ENCODE measurements around the gene TBCK.

TBCK gene

DNA sequence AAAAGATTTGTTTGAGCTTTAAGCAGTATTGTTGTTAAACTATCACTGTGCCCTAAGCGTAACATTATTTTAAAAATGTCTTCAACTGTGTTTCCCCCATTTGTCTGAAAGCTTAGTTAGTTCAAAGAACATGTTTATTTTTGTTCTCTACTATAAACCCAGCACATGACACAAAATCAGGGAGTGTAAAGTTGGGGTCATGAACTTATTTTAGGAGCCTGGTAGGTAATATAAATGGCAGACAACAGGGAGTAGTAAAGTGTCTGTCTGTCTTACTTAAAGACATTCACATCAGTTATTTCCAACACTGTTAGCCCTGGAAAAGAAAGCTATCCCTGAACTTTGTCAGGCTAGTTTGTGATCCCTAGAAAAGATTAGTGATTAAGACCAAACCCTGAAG is 4.2 kb upstream of the TBCK start:
- no peak for DNase-seq

DNA sequence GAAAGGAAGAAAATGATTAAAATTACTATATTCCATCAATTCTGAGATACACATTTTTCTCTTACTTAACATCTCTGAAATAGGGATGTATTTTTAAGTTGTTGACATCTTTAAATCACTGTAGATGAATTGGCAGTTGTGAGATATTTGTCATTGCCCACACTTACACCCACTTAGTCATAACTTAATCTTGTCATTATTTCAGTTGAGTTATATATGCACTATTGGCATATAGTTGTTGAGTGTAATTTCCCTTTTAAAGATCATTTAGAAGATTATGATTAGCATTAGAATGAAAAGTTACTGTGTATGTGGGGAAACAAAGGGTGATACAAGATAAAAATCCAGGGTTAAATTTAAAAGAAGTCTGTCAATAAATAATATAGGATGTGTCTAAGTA is 2.5 kb upstream of the TBCK start:
- DNase-seq: no peak

- no peak for DNase-seq
Measured at GRCh38 chr4:106317815-106318214, 1.8 kb upstream of the TBCK start.

DNA sequence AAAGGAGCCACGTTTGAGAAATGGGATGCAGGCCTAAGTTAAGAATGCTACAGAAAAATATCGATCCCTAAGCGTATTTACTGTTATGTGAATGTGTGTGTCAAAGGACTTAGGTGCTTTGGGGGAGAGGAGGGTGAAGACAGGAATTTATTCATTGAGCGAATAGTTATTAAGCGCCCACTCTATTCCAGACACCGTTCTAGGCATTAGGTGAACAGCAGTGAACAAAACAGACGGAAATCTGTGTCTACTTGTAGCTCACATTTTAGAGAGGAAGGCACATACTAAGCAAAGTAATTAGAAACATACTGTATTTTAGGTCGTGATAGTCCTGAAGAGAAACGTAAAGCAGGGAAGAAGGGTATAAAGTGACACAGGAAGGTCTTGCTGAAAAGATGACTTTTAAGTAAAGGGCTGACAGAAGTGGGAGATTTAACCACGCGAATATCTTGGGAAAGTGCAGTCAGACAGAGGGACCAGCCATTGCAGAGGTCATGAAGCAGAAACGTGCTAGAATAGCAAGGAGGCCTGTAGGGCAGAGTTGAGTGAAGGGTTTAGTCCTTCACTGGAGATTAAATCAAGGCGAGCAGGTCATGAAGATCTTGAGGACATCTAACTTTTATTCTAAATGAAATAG is 882 bp upstream of the TBCK start:
- DNase-seq: peak in 1 of 6 experiments; percentile 30

DNA sequence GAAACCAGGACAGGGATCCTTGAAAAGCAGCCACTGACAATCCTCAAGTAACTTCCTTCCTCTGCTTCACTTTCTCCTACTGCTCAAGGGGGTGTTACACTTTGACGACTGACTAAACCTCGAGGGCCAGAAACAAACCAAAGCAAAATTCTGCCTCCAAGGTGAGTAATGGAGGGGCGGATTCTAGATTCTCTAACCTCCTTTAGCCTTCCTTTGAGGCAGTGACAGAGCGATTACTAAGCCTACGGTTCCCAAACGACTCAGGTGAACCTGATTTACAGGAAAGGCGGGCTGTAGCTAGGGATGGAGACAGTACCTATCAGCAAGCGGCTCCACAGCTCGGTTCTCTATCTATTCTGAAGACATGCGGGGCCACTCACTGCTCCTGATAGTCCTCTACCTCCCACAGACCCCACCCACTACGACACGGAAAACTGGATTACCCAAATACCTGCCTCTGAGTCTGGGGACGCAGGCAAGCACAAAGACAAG is 487 bp downstream of the TBCK start:
- DNase-seq: peak in 2 of 6 experiments; percentile 27

- no peak for DNase-seq
Measured at GRCh38 chr4:106314960-106315359, 1.0 kb downstream of the TBCK start.

DNA sequence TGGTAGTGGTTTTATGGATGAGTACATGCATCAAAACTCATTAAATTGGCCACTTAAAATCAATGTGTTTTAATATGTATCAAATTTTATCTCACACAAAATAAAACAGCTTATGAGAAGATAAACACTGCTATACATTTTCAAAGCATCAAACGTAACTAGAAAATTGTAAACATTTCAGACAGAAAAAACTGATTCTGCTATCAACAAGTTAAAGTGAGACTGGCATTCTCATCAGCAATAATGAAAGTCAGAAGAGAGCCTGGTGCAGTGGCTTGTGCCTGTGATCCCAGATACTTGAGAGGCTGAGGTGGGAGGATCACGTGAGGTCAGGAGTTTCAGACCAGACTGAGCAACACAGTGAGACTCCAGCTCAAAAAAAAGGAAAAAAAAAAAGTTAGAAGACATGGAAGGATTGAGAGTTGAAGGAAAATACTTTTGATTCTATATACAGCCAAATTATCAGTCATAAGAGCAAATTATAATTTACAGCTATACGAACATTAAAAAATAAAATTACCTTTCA is 2.9 kb downstream of the TBCK start:
- DNase-seq: no peak

- no peak for DNase-seq
Measured at GRCh38 chr4:106312377-106312776, 3.6 kb downstream of the TBCK start.

- DNase-seq: no peak
Measured at GRCh38 chr4:106306561-106306960, 9.4 kb downstream of the TBCK start.

GRCh38 chr4:106305435-106306055 is 10.5 kb downstream of the TBCK start:
- DNase-seq: no peak

DNA sequence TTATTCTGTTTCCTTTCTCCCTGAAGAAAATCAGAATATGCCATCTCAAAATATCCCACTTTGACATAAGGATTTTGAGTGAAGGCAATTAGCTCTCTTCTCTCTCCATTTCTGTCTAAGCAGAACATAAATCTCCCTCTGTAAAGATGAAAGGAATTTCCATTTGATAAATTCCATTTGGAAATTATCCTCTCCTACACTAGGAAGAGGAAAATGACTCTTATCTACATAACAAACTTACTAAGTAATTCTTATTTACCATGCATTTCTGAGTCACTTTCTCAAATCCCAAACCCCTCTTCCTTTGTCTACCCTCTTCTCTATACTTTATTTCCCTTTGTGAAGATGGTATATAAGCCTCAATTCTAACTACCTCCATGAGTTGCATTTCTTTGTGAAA is 11.4 kb downstream of the TBCK start:
- no peak for DNase-seq

- DNase-seq: no peak
Measured at GRCh38 chr4:106303548-106304281, 12.3 kb downstream of the TBCK start.

DNA sequence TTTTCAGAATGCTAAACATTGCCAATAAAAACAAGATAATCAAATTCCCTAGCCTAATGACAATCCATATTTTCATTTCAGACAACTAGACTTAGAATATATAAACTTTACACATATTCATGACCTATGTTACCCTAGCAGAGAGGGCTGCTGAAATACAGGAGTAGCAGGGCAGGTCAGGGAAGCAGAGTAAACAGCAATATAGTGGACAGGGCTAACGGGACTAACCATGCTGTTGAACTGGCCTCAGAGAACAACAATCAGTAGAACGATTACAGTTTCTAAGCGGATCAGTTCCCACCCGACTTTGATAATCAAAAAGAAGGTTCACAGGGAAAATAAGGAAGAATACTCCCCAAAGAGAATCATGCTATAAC is 14.0 kb downstream of the TBCK start:
- no peak for DNase-seq

- DNase-seq: no peak
Measured at GRCh38 chr4:106301393-106302061, 14.5 kb downstream of the TBCK start.

GRCh38 chr4:106299977-106300376 is 16.0 kb downstream of the TBCK start:
- no peak for DNase-seq

GRCh38 chr4:106297245-106298035 is 18.6 kb downstream of the TBCK start:
- DNase-seq: no peak

DNA sequence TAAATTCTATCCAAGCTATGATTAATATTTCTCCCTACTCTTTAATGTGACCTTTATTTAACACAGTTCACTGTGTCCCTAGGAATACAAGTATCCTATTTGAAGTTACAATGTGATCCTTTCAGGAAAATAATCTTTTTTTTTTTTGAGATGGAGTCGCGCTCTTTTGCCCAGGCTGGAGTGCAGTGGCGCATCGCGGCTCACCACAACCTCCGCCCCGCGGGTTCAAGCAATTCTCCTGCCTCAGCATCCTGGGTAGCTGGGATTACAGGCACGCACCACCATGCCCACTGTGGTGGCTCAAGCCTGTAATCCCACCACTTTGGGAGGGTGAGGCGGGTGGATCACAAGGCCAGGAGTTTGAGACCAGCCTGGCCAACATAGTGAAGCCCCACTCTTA is 21.9 kb downstream of the TBCK start:
- no peak for DNase-seq

- no peak for DNase-seq
Measured at GRCh38 chr4:106291678-106292077, 24.3 kb downstream of the TBCK start.

- DNase-seq: no peak
Measured at GRCh38 chr4:106289737-106290136, 26.3 kb downstream of the TBCK start.

DNA sequence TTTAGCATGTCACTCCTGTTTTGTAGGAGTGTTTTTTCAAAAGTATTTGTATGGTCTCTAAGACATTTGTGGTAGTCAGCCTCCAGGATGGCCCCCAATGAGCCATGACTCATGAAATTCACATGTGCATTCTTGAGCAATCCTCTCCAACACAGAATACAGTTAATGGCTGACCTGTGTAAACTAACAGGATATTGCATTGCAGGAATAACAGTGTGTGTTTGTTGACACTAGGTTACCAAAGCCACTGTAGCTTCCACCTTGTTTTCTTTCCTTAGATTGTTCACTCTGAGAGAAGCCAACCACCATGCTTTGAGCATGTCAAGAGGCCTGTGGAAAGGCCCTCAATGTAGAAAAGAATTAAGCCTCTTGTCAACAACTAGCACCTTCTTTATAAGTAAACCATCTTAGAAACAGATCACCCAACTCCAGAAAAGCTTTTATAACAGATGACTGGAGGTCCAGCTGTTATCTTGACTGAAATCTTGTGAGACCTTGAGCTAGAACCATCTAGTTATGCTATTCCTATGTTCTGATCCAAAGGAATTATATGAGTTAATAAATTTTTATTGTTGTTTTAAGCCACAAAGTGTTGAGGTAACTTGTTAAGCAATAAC is 28.5 kb downstream of the TBCK start:
- DNase-seq: no peak

GRCh38 chr4:106286611-106287010 is 29.4 kb downstream of the TBCK start:
- no peak for DNase-seq

GRCh38 chr4:106284227-106284626 is 31.8 kb downstream of the TBCK start:
- no peak for DNase-seq
